Measurements from ENCODE around the gene TEX2. TPM values are rescaled to one million over a fixed set of nuclear protein-coding genes. Genes with fewer than 3 reads are reported as not detected.

TEX2 gene
- total and polyA plus RNA-seq, 2 of the 13 experiments (the other 11 are each of a cell fraction or from before 2014, with no cell fraction given), result 21.4 to 37.7 TPM

- no peak for TF ChIP-seq ZNF850 (CRISPR knock-in tag; conservative IDR thresholded peaks at IDR 0.05)
- TF ChIP-seq HMGXB3 (CRISPR knock-in tag; IDR thresholded peaks at IDR 0.05; ENCODE audit: borderline replicate concordance), result no peak
- TF ChIP-seq MTA3 (CRISPR knock-in tag; IDR thresholded peaks at IDR 0.05), result no peak
- TF ChIP-seq CHD2 (IDR thresholded peaks at IDR 0.05; ENCODE audit: low read depth, low read length), result no peak; the same call in 1 of the 2 replicates
- TF ChIP-seq ZNF780A (CRISPR knock-in tag; IDR thresholded peaks at IDR 0.05), result no peak
- no peak for TF ChIP-seq STAT6 (CRISPR knock-in tag; IDR thresholded peaks at IDR 0.05; ENCODE audit: borderline replicate concordance)
- TF ChIP-seq ZNF605 (CRISPR knock-in tag; IDR thresholded peaks at IDR 0.05), result peak; percentile 63; the same call in 1 of the 2 replicates
- peak; percentile 61; the same call in 1 of the 2 replicates for TF ChIP-seq TOE1 (CRISPR knock-in tag; IDR thresholded peaks at IDR 0.05)
- 0 out of 4 replicates have a peak, but pooled peaks of 1 of the 2 experiments have one; percentile 6 for TF ChIP-seq EP300 (IDR thresholded peaks at IDR 0.05; ENCODE audit: low read depth in 2 of 2, low read length in 2 of 2)
- no peak for TF ChIP-seq EP300 (CRISPR knock-in tag; IDR thresholded peaks at IDR 0.05; ENCODE audit: borderline replicate concordance)
- peak; percentile 98 for TF ChIP-seq ZMAT3 (CRISPR knock-in tag; conservative IDR thresholded peaks at IDR 0.05)
- TF ChIP-seq ZBTB1 (CRISPR knock-in tag; IDR thresholded peaks at IDR 0.05; ENCODE audit: borderline replicate concordance), result no peak
- TF ChIP-seq ZBTB49 (CRISPR knock-in tag; IDR thresholded peaks at IDR 0.05; ENCODE audit: borderline replicate concordance), result no peak
- TF ChIP-seq PAWR (CRISPR knock-in tag; IDR thresholded peaks at IDR 0.05; ENCODE audit: borderline replicate concordance), result no peak
- TF ChIP-seq ZNF569 (CRISPR knock-in tag; IDR thresholded peaks at IDR 0.05; ENCODE audit: borderline replicate concordance), result no peak
- peak; percentile 69; the same call in 1 of the 2 replicates for TF ChIP-seq ZXDC (CRISPR knock-in tag; IDR thresholded peaks at IDR 0.05)
Measured at GRCh38 chr17:64129765-64130558, 133.1 kb downstream of the TEX2 start, which contains the start of gene ERN1 (continued).

Measured in HepG2 (cell line).